NCI-H128 (cell line): ENCODE measurements around the gene PAX5.
"Not testable (repeated sequence)": the region's sequence is repeated elsewhere in the genome, so short reads cannot be mapped to it uniquely, and the experiment has no call there.

Source experiments
- DNase-seq: peaks from one replicate; lab custom pipeline; 2025; ENCODE audit not compliant: unreplicated experiment; lab: John Stamatoyannopoulos, UW

PAX5 gene

GRCh38 chr9:37033682-37034304 lies at the start of gene PAX5:
PAX5 (minus strand) TSS chr9:37034268; CDS start chr9:37034031, 237 bp downstream.
- DNase-seq: no peak

- DNase-seq: no peak
These were observed 49.6 kb upstream of the PAX5 start for GRCh38 chr9:37083654-37084053.

GRCh38 chr9:37082214-37082765 lies 48.2 kb upstream of the PAX5 start:
- no peak for DNase-seq

GRCh38 chr9:37081507-37081906 lies 47.4 kb upstream of the PAX5 start:
- not testable (repeated sequence) for DNase-seq

GRCh38 chr9:37080165-37080628 lies 46.1 kb upstream of the PAX5 start:
- not testable (repeated sequence) for DNase-seq

- DNase-seq: peak; percentile 93
These were observed 45.5 kb upstream of the PAX5 start for GRCh38 chr9:37079370-37080164.

- DNase-seq: not testable (repeated sequence)
These were observed 40.7 kb upstream of the PAX5 start for GRCh38 chr9:37074790-37075189.

- no peak for DNase-seq
These were observed 32.2 kb upstream of the PAX5 start for GRCh38 chr9:37066139-37066725.

- no peak for DNase-seq
These were observed 28.3 kb upstream of the PAX5 start for GRCh38 chr9:37062336-37062735.

- no peak for DNase-seq
These were observed 27.7 kb upstream of the PAX5 start for GRCh38 chr9:37061768-37062167.

GRCh38 chr9:37060833-37061232 lies 26.8 kb upstream of the PAX5 start:
- no peak for DNase-seq

- no peak for DNase-seq
These were observed 22.2 kb upstream of the PAX5 start for GRCh38 chr9:37056046-37056920.

- DNase-seq: not testable (repeated sequence)
These were observed 20.3 kb upstream of the PAX5 start for GRCh38 chr9:37054363-37054720.

GRCh38 chr9:37053684-37054362 lies 19.8 kb upstream of the PAX5 start:
- DNase-seq: no peak

- DNase-seq: no peak
These were observed 12.6 kb upstream of the PAX5 start for GRCh38 chr9:37046683-37047082.

GRCh38 chr9:37042421-37042820 lies 8.4 kb upstream of the PAX5 start:
- no peak for DNase-seq

- DNase-seq: no peak
These were observed 6.5 kb upstream of the PAX5 start for GRCh38 chr9:37040508-37041127.

- no peak for DNase-seq
These were observed 4.9 kb upstream of the PAX5 start for GRCh38 chr9:37038943-37039464.

- no peak for DNase-seq
These were observed 4.4 kb upstream of the PAX5 start for GRCh38 chr9:37038302-37038942.
